CD4-positive, alpha-beta T cell treated with Interleukin-2 at 100 ng/mL for 4 hours (primary cell): ENCODE data around the gene BPIFB6.
"Not testable (repeated sequence)": the region's sequence is repeated elsewhere in the genome, so short reads cannot be mapped to it uniquely, and the experiment has no call there.

ENCODE experiments used
- DNase-seq: peaks from one replicate; pipeline ENCODE4 v3.0.0-alpha.2; 2020; ENCODE audit warnings: low spot score

Gene BPIFB6

GRCh38 chr20:33030569-33030968, 879 bp upstream of the BPIFB6 start:
- DNase-seq, result no peak

- DNase-seq, result no peak
Observed at GRCh38 chr20:33032555-33032954, 1.1 kb downstream of the BPIFB6 start.

- no peak for DNase-seq
Observed at GRCh38 chr20:33033381-33033780, 1.9 kb downstream of the BPIFB6 start.

GRCh38 chr20:33034115-33034514, 2.7 kb downstream of the BPIFB6 start:
- DNase-seq, result no peak

GRCh38 chr20:33034901-33035492, 3.5 kb downstream of the BPIFB6 start:
- no peak for DNase-seq

GRCh38 chr20:33037456-33037855, 6.0 kb downstream of the BPIFB6 start:
- DNase-seq, result no peak

- DNase-seq, result no peak
Observed at GRCh38 chr20:33038243-33038642, 6.8 kb downstream of the BPIFB6 start.

GRCh38 chr20:33042430-33042829, 11.0 kb downstream of the BPIFB6 start:
- no peak for DNase-seq

- no peak for DNase-seq
Observed at GRCh38 chr20:33042983-33043730, 11.7 kb downstream of the BPIFB6 start.

- no peak for DNase-seq
Observed at GRCh38 chr20:33043731-33044181, 12.3 kb downstream of the BPIFB6 start.

GRCh38 chr20:33045129-33045721, 13.8 kb downstream of the BPIFB6 start:
- not testable (repeated sequence) for DNase-seq

- DNase-seq, result no peak
Observed at GRCh38 chr20:33046412-33046811, 15.0 kb downstream of the BPIFB6 start.

- no peak for DNase-seq
Observed at GRCh38 chr20:33051333-33051732, 19.9 kb downstream of the BPIFB6 start.

GRCh38 chr20:33053291-33054106, 22.1 kb downstream of the BPIFB6 start, which contains the start of gene BPIFB3:
Gene BPIFB3 (plus strand): TSS chr20:33053903. CDS start chr20:33055436, 1,533 bp downstream.
- DNase-seq, result no peak

GRCh38 chr20:33054381-33054780, 22.9 kb downstream of the BPIFB6 start:
- no peak for DNase-seq

GRCh38 chr20:33054791-33055190, 23.3 kb downstream of the BPIFB6 start:
- no peak for DNase-seq

- no peak for DNase-seq
Observed at GRCh38 chr20:33059136-33059535, 27.7 kb downstream of the BPIFB6 start.

- no peak for DNase-seq
Observed at GRCh38 chr20:33059741-33060390, 28.4 kb downstream of the BPIFB6 start.

- DNase-seq, result no peak
Observed at GRCh38 chr20:33061658-33062028, 30.2 kb downstream of the BPIFB6 start.

GRCh38 chr20:33062105-33062824, 30.8 kb downstream of the BPIFB6 start:
- DNase-seq, result no peak

- DNase-seq, result no peak
Observed at GRCh38 chr20:33062825-33063149, 31.3 kb downstream of the BPIFB6 start.
